Karpas-422 (cell line): ENCODE data around the gene SFT2D2. TPM values are rescaled to one million over a fixed set of nuclear protein-coding genes. Genes with fewer than 3 reads are reported as not detected.

Source experiments
- DNase-seq: peaks from one replicate; pipeline ENCODE4 v3.0.0-alpha.2; 2015
- H2AFZ ChIP-seq: fragments of 200-600 bp; sonication (generic); 2 replicates; pipeline ENCODE4 v1.6.1; 2014; ENCODE audit warnings: antibody characterized with exemption, low read length, mixed read lengths
- H3K27ac ChIP-seq: fragments of 200-600 bp; sonication (generic); 2 replicates; pipeline ENCODE4 v1.5.1; 2014; ENCODE audit warnings: mild to moderate bottlenecking, low read length, moderate library complexity
- H3K27me3 ChIP-seq: fragments of 200-600 bp; sonication (generic); 2 replicates; pipeline ENCODE4 v1.6.1; 2014; ENCODE audit warnings: low read length, mixed read lengths
- H3K36me3 ChIP-seq: fragments of 200-600 bp; sonication (generic); 2 replicates; pipeline ENCODE4 v1.6.1; 2014; ENCODE audit warnings: low read length, mixed read lengths; ENCODE audit not compliant: insufficient read depth
- H3K4me1 ChIP-seq: fragments of 200-600 bp; sonication (generic); 2 replicates; pipeline ENCODE4 v1.6.1; 2014; ENCODE audit warnings: mild to moderate bottlenecking, low read length, mixed read lengths
- H3K4me2 ChIP-seq: fragments of 200-600 bp; sonication (generic); 2 replicates; pipeline ENCODE4 v1.6.1; 2014; ENCODE audit warnings: low read length, low read depth, mild to moderate bottlenecking; ENCODE audit not compliant: poor library complexity, severe bottlenecking
- H3K4me3 ChIP-seq: fragments of 200-600 bp; sonication (generic); 2 replicates; pipeline ENCODE4 v1.5.1; 2014; ENCODE audit warnings: mild to moderate bottlenecking, antibody characterized with exemption, low read length, mixed read lengths
- H3K79me2 ChIP-seq: fragments of 200-600 bp; sonication (generic); 2 replicates; pipeline ENCODE4 v1.6.1; 2014; ENCODE audit warnings: mild to moderate bottlenecking, low read length, mixed read lengths
- H3K9ac ChIP-seq: fragments of 200-600 bp; sonication (generic); 2 replicates; pipeline ENCODE4 v1.6.0; 2014; ENCODE audit warnings: low read length
- H3K9me2 ChIP-seq: fragments of 200-600 bp; sonication (generic), shearing (Covaris generic); replicated peaks from 2 replicates; pipeline ENCODE4 v1.6.0; 2014; ENCODE audit warnings: mild to moderate bottlenecking, low read length, moderate library complexity; ENCODE audit not compliant: insufficient read depth
- H3K9me3 ChIP-seq: fragments of 300-700, 200-600 bp; sonication (generic); 2 replicates; pipeline ENCODE4 v1.6.1; 2014; ENCODE audit warnings: low read length, mixed read lengths
- H4K20me1 ChIP-seq: fragments of 200-600 bp; sonication (generic); 2 replicates; pipeline ENCODE4 v1.6.1; 2014; ENCODE audit warnings: mild to moderate bottlenecking, antibody characterized with exemption, low read length, low read depth; ENCODE audit not compliant: insufficient read depth
- total RNA-seq: library from RNA; depleted of rRNA; stranded (reverse); fragments of >200 nt; shearing (Covaris generic); gene quantifications from 2 replicates; pipeline ENCODE4 v1.2.3, GENCODE V29; 2014; ENCODE audit warnings: low replicate concordance

Gene SFT2D2
- total RNA-seq, 1 experiment from 2014 or later, result 41.1 TPM

DNA sequence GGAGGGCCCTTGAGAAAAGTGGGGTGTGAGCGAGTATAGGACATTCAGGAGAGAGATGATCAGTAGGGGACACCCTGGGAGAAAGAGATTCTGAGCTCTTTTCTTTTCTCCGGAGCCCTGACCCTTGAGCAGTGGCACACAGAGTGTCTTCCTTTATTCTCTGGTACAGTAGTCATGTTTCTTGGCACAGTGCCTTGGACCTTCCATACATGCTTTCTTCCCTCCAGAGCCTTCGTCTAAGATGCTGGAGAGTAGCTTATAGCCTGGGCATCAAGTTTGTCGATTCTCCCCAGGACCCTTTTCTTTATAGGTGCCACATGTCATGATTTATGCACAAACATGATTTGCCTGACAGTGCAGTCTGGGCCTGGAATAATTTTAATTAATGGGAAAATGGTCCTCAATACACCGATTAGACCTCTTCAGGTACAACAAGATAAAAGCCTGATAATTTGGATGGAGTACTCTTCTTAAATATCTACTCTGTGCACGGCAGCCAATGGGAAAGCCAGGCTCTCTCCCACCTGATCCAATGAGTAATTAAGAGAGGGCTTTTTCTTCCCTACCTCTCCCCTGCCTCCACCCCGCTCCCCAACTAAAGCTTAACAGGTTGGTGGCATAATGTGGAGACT, 54.6 kb downstream of the SFT2D2 start, which contains the start of gene TBX19:
Gene TBX19 (plus strand): TSS at position 582 of the 632 bp plus-strand sequence. CDS start 214 bp downstream, outside the sequence.
- Histone ChIP-seq H3K9me3 (no peaks in the 10 kb centered on the region), H3K9me2 (no peaks in the 10 kb centered on the region), H3K36me3 (no peaks in the 10 kb centered on the region), H2AFZ (no peak within 1 kb of the TSS), H3K4me3 (no peak within 1 kb of the TSS), H3K4me2 (no peak within 1 kb of the TSS), H4K20me1 (peaks cover 9% of the 10 kb centered on the region; the same call in 1 of the 2 replicates), H3K9ac (no peak within 1 kb of the TSS), H3K4me1 (no peaks in the 10 kb centered on the region), H3K27me3 (no peaks in the 10 kb centered on the region), H3K79me2 (no peaks in the 10 kb centered on the region), H3K27ac (no peak within 1 kb of the TSS)
- no peak for DNase-seq

DNA sequence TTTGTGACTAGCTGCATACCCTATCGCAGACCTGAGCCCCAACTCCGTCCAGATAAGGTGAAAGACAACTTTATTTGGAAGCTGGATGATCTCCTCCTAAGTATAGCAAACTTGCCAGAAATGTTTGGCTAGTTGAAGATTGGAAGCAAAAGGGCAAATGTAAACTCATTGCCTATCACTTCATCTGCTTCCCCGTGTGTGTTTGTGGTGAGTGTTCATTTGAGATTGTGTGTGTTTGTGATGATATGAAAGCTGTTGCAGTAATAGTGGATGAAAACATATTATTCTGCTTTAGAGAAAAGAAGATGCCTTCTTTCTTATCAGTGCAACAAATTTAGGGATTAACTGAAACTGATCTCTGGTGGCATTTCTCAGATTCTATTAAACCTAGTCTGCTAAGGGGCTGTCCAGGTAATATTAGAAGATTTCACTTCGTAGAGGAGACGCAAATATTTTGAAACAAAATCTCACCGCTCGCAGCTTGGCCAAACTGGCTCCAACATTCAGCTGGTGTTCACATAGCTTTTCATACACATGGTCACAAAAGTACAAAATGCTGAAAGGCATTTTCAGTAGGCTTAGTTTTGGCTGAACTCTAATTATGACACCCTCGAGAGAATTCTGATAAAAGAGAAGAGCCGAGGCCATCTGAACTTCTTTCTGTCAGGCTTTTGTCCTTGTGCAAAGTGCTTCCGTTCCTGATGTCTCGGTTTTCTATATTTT, 56.0 kb downstream of the SFT2D2 start:
- Histone ChIP-seq H2AFZ (no peak overlapping the region), H3K36me3 (no peaks in the 10 kb centered on the region; the same call in 1 of the 2 replicates), H3K27me3 (no peaks in the 10 kb centered on the region), H3K4me1 (peaks cover 3% of the 10 kb centered on the region), H3K9ac (no peak overlapping the region), H3K4me2 (no peak overlapping the region), H4K20me1 (peaks cover 9% of the 10 kb centered on the region; the same call in 1 of the 2 replicates), H3K9me2 (no peaks in the 10 kb centered on the region), H3K79me2 (no peaks in the 10 kb centered on the region), H3K4me3 (no peak overlapping the region), H3K9me3 (no peaks in the 10 kb centered on the region), H3K27ac (no peak overlapping the region)
- no peak for DNase-seq

DNA sequence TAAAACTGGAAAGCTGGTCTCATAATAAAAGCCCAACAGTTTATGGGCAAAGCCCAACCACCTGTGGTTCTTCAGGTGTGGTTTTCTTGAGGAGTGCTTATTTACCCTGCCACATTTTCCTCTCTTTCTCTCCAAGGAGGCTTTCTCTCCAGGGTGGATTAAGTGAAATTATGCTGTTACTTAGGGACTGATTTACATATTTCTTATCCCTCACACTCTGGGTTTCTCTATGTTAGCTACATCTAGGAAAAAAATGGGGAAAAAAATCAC, 59.7 kb downstream of the SFT2D2 start:
- Histone ChIP-seq H3K36me3 (no peaks in the 10 kb centered on the region; the same call in 1 of the 2 replicates), H2AFZ (no peak overlapping the region), H3K4me1 (peaks cover 7% of the 10 kb centered on the region), H3K4me2 (no peak overlapping the region), H3K4me3 (no peak overlapping the region), H3K27me3 (no peaks in the 10 kb centered on the region), H3K9me3 (no peaks in the 10 kb centered on the region), H4K20me1 (0 out of 2 replicates have a peak, but pooled peaks cover 3% of the 10 kb centered on the region), H3K79me2 (no peaks in the 10 kb centered on the region), H3K9me2 (no peaks in the 10 kb centered on the region), H3K9ac (no peak overlapping the region), H3K27ac (no peak overlapping the region)
- DNase-seq, result no peak

DNA sequence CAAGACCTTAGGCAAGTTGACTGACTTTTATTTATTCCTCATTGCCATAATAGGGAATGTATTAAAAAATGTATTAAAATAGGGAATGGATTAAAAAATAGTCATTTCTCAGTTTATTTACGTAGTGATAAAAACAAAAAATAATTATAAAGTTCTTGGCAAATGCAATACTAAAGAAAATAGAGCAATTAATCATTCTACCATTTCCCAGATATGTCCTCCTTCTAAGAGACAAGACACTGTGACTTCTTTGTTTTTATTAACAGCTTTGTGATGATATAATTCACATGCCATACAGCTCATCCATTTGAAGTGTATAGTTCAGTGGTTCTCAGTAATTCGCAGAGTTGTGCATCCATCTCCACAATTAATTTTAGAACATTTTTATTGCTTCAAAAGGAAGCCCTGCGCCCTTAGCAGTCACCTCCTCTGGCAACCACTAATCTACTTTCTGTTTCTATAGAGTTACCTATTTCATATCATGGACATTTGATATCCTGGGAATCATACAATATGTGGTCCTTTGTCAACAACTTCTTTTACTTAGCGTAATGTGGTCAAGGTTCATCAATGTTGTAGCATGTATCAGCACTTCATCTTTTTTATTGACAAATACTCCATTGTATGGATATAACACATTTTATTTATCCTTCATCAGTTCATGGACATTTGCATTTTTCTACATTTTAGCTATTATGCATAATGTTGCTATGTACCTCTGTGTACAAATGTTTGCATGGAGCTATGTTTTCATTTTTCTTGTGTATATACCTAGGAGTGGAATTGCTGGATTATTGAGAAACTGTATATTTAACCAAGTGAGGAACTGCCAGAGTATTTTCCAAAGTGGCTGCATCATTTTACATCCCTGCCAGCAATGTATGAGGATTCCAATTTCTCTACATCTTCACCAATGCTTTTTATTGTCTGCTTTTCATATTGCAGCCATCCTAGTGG, 60.4 kb downstream of the SFT2D2 start:
- H3K4me2 ChIP-seq, result no peak overlapping the region
- H3K27ac ChIP-seq, result no peak overlapping the region

DNA sequence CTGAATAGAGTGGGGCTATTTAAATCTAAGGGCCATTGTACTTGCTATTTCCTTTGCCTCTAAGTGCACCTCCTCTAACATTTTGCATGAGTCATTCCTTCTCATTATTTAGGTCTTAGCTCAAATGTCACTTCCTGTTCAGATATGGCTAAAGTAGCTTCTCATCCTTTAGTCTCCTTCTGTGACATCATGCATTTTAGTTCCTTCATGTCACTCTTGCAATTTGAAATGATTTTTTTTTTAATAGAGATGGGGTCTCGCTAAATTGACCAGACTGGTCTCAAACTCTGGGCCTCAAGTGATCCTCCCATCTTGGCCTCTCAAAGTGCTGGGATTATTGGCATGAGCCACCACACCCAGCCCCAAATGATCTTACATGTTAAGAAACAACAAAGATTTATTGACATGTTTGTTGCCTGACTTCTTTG, 61.4 kb downstream of the SFT2D2 start:
- H3K36me3 ChIP-seq, result no peaks in the 10 kb centered on the region; the same call in 1 of the 2 replicates
- H3K9me2 ChIP-seq, result no peaks in the 10 kb centered on the region
- H3K27ac ChIP-seq, result no peak overlapping the region
- no peak overlapping the region for H2AFZ ChIP-seq
- peaks cover 7% of the 10 kb centered on the region for H3K4me1 ChIP-seq
- no peaks in the 10 kb centered on the region for H3K9me3 ChIP-seq
- no peaks in the 10 kb centered on the region for H3K27me3 ChIP-seq
- H3K4me3 ChIP-seq, result no peak overlapping the region
- no peak overlapping the region for H3K4me2 ChIP-seq
- no peak for DNase-seq
- no peaks in the 10 kb centered on the region for H3K79me2 ChIP-seq
- no peak overlapping the region for H3K9ac ChIP-seq
- 0 out of 2 replicates have a peak, but pooled peaks cover 3% of the 10 kb centered on the region for H4K20me1 ChIP-seq

More for the DNA sequence above, 60.4 kb downstream of the SFT2D2 start:
- no peak for DNase-seq
- H3K4me3 ChIP-seq, result no peak overlapping the region
- 0 out of 2 replicates have a peak, but pooled peaks cover 3% of the 10 kb centered on the region for H4K20me1 ChIP-seq
- H3K4me1 ChIP-seq, result peaks cover 7% of the 10 kb centered on the region
- H3K27me3 ChIP-seq, result no peaks in the 10 kb centered on the region
- H2AFZ ChIP-seq, result no peak overlapping the region
- no peaks in the 10 kb centered on the region for H3K79me2 ChIP-seq
- H3K9me3 ChIP-seq, result no peaks in the 10 kb centered on the region
- H3K9me2 ChIP-seq, result no peaks in the 10 kb centered on the region
- H3K9ac ChIP-seq, result no peak overlapping the region
- no peaks in the 10 kb centered on the region; the same call in 1 of the 2 replicates for H3K36me3 ChIP-seq

DNA sequence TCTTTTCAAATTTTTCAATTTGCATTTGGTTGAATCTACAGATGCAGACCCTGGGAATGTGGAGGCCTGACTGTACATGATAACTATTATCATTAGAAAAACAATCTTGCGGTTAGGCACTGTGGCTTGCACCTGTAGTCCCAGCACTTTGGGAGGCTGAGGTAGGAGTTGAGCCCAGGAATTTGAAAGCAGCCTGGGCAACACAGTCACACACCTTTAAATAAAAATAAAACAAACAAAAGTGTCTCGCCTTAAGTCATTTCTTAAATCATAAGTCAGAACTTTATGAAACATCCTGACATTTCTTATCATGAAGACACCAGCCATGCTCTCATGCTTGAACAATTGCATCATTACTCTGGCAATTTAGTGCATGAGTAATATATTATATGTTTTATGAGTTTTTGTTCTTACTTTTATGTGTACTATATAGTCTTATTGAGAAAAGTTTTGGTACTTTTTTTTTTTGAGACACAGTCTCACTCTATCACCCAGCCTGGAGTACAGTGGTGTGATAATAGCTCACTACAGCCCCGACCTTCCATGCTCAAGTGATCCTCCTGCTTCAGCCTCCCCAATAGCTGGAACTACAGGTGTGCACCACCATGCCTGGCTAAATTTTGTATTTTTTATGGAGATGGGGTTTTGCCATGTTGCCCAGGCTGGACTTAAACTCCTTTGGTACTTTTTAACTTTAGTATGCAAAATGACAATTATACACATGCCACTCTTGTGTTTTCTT, 62.7 kb downstream of the SFT2D2 start:
- peaks cover 7% of the 10 kb centered on the region for H3K4me1 ChIP-seq
- H3K27ac ChIP-seq, result no peak overlapping the region
- no peaks in the 10 kb centered on the region for H4K20me1 ChIP-seq
- no peak overlapping the region for H3K4me3 ChIP-seq
- no peak overlapping the region for H2AFZ ChIP-seq
- no peak for DNase-seq
- no peaks in the 10 kb centered on the region; the same call in 1 of the 2 replicates for H3K36me3 ChIP-seq
- no peak overlapping the region for H3K9ac ChIP-seq
- H3K9me3 ChIP-seq, result no peaks in the 10 kb centered on the region
- H3K4me2 ChIP-seq, result no peak overlapping the region
- no peaks in the 10 kb centered on the region for H3K9me2 ChIP-seq
- no peaks in the 10 kb centered on the region for H3K27me3 ChIP-seq
- no peaks in the 10 kb centered on the region for H3K79me2 ChIP-seq

DNA sequence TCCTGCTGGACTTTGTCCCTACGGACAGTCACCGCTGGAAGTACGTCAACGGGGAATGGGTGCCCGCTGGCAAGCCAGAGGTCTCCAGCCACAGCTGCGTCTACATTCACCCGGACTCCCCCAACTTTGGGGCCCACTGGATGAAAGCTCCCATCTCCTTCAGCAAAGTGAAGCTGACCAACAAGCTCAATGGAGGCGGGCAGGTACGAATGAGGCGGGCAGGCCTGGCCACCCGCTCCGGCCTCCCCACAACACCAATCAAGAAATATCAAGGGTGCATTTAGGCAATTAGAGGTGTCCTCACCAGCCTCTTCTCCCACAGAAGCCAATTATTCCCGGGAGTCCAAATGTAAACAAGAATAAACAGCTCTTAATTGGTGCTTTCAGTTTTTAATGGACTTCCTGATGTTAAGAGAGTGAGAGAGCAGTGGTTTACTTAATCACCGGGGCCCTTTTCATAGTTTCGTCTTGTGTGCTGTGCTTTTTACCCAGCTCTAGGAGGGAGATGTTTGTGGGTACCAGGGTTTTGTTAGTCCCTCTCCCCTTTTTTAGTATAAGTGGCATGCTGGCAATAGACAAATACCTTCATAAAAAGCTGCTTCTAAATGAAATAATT, 65.5 kb downstream of the SFT2D2 start:
- no peak overlapping the region for H3K27ac ChIP-seq
- no peak overlapping the region for H2AFZ ChIP-seq
- H3K9me2 ChIP-seq, result no peaks in the 10 kb centered on the region
- DNase-seq, result no peak
- peaks cover 7% of the 10 kb centered on the region for H3K4me1 ChIP-seq
- H3K79me2 ChIP-seq, result no peaks in the 10 kb centered on the region
- H3K4me2 ChIP-seq, result no peak overlapping the region
- no peak overlapping the region for H3K4me3 ChIP-seq
- H3K27me3 ChIP-seq, result no peaks in the 10 kb centered on the region
- no peak overlapping the region for H3K9ac ChIP-seq
- no peaks in the 10 kb centered on the region; the same call in 1 of the 2 replicates for H3K36me3 ChIP-seq
- no peaks in the 10 kb centered on the region for H4K20me1 ChIP-seq
- H3K9me3 ChIP-seq, result no peaks in the 10 kb centered on the region
